ENCODE results near the gene HRH1.

HRH1 gene

GRCh38 chr3:11305509-11305908, 151.2 kb downstream of the HRH1 start:
- no peak for FAIRE-seq
- no peak for DNase-seq (ENCODE audit: insufficient read length, low spot score)

GRCh38 chr3:11306817-11307589, 152.7 kb downstream of the HRH1 start:
- FAIRE-seq (peak; percentile 87), DNase-seq (ENCODE audit: insufficient read length, low spot score) (no peak)

- FAIRE-seq (no peak), DNase-seq (ENCODE audit: insufficient read length, low spot score) (no peak)
Measured at GRCh38 chr3:11307830-11308432, 153.6 kb downstream of the HRH1 start.

- FAIRE-seq = no peak
- DNase-seq (ENCODE audit: insufficient read length, low spot score) = no peak
Measured at GRCh38 chr3:11310258-11310657, 156.0 kb downstream of the HRH1 start.

- no peak for DNase-seq (ENCODE audit: insufficient read length, low spot score)
- FAIRE-seq = no peak
Measured at GRCh38 chr3:11312166-11312565, 157.9 kb downstream of the HRH1 start.

Data from GM19239 (cell line).